Uterine smooth muscle cell (primary cell): ENCODE results near the gene PAPSS2. TPM values are rescaled to one million over a fixed set of nuclear protein-coding genes. Genes with fewer than 3 reads are reported as not detected.

Experiments
- total RNA-seq: library from RNA; depleted of rRNA; stranded (reverse); fragments of >200 nt; gene quantifications from 2 replicates; pipeline ENCODE4 v1.2.3, GENCODE V29; 2014

PAPSS2 gene
- total RNA-seq: 77.7 and 112 TPM in 2 replicates

GRCh38 chr10:87659571-87660483 lies at the start of gene PAPSS2:
PAPSS2 (plus strand) TSS chr10:87659878; CDS start chr10:87659982, 104 bp downstream.

Other genes with a start within 250 kb of the PAPSS2 start
- 33.6 and 34.5 TPM in 2 replicates for gene MINPP1, start 155.0 kb upstream of the PAPSS2 start, total RNA-seq
- gene ATAD1, start 158.3 kb downstream of the PAPSS2 start, total RNA-seq: 41.9 and 48.4 TPM in 2 replicates
- 0.33 and 0.62 TPM in 2 replicates for gene KLLN, start 203.7 kb downstream of the PAPSS2 start, total RNA-seq
- gene PTEN, start 203.7 kb downstream of the PAPSS2 start, total RNA-seq: 127 and 198 TPM in 2 replicates